HepG2 (cell line): ENCODE data around the gene COL27A1. TPM values are rescaled to one million over a fixed set of nuclear protein-coding genes. Genes with fewer than 3 reads are reported as not detected.

Experiments used
- CBX2 ChIP-seq, 2 experiments: fragments of 200-600 bp in 1 of 2; sonication (generic); formaldehyde crosslinking in 1 of 2; IDR thresholded peaks; 2 replicates each; pipeline versions ENCODE4 v1.7.0 to v1.8.1; 2018 to 2022; ENCODE audit warnings: low read depth in 2 of 2, low read length in 1 of 2, mild to moderate bottlenecking in 1 of 2, missing genetic modification reagents in 1 of 2
- CHCHD3 ChIP-seq: sonication (generic); formaldehyde crosslinking; IDR thresholded peaks from 2 replicates; pipeline ENCODE4 v1.8.0; 2022; ENCODE audit warnings: mild to moderate bottlenecking, missing genetic modification reagents, moderate library complexity
- HCFC1 ChIP-seq: fragments of 150-350 bp; IDR thresholded peaks from 2 replicates; pipeline ENCODE4 v1.6.1; 2014; ENCODE audit warnings: low read depth, low read length
- HHEX ChIP-seq: IDR thresholded peaks from 2 replicates; pipeline ENCODE4 v1.6.1; 2016; ENCODE audit warnings: control low read depth
- ISL2 ChIP-seq: sonication (generic); formaldehyde crosslinking; IDR thresholded peaks from 2 replicates; pipeline ENCODE4 v1.5.0; 2020; ENCODE audit warnings: missing genetic modification reagents
- MAFF ChIP-seq: IDR thresholded peaks from 2 replicates; pipeline ENCODE4 v1.6.1; 2011; ENCODE audit warnings: low read depth, low read length, improper control_type of control experiment
- NFKB2 ChIP-seq: sonication (generic); formaldehyde crosslinking; IDR thresholded peaks from 2 replicates; pipeline ENCODE4 v1.4.0; 2020; ENCODE audit warnings: missing genetic modification reagents, borderline replicate concordance
- RORA ChIP-seq: sonication (generic); formaldehyde crosslinking; IDR thresholded peaks from 2 replicates; pipeline ENCODE4 v1.5.0; 2020; ENCODE audit warnings: mild to moderate bottlenecking, missing genetic modification reagents, moderate library complexity
- TBX3 ChIP-seq: fragments of 450-650 bp; IDR thresholded peaks from 2 replicates; pipeline ENCODE4 v1.6.1; 2017; ENCODE audit warnings: antibody characterized with exemption, mild to moderate bottlenecking, inconsistent platforms, borderline replicate concordance
- YEATS2 ChIP-seq: sonication (generic); formaldehyde crosslinking; IDR thresholded peaks from 2 replicates; pipeline ENCODE4 v1.4.0; 2020; ENCODE audit warnings: missing genetic modification reagents, borderline replicate concordance
- ZNF44 ChIP-seq: sonication (generic); formaldehyde crosslinking; IDR thresholded peaks from 2 replicates; pipeline ENCODE4 v1.5.1; 2020; ENCODE audit warnings: mild to moderate bottlenecking, missing genetic modification reagents
- ZNF501 ChIP-seq: sonication (generic); formaldehyde crosslinking; IDR thresholded peaks from 2 replicates; pipeline ENCODE4 v1.5.1; 2020; ENCODE audit warnings: mild to moderate bottlenecking, moderate library complexity, missing genetic modification reagents
- ZNF841 ChIP-seq: sonication (generic); formaldehyde crosslinking; IDR thresholded peaks from 2 replicates; pipeline ENCODE4 v1.8.1; 2023; ENCODE audit warnings: missing genetic modification reagents, borderline replicate concordance
- polyA plus RNA-seq, 8 experiments: library from polyadenylated mRNA; depleted of rRNA in 3 of 8; stranded (reverse) in 7 of 8; unstranded in 1 of 8; fragments of >200 nt; fragmentation: Illumina TruSeq in 4 of 8; extraction: Trizol in 4 of 8; gene quantifications; 2 replicates each; pipeline versions ENCODE4 v1.2.1 to v1.2.3, GENCODE V29; 2011 to 2016; ENCODE audit warnings: low read depth in 4 of 8, missing spikeins in 1 of 8, mixed read lengths in 1 of 8; ENCODE audit not compliant: insufficient read depth in 1 of 8
- total RNA-seq, 5 experiments: library from RNA; depleted of rRNA; stranded (reverse); fragments of >200 nt; fragmentation: Illumina TruSeq; extraction: Trizol; gene quantifications; 2 replicates each; pipeline ENCODE4 v1.2.3, GENCODE V29; 2016; ENCODE audit warnings: low read depth in 1 of 5
- TF ChIP-seq, protein P1 (sequence below): sonication (generic); formaldehyde crosslinking; IDR thresholded peaks from 2 replicates; pipeline ENCODE4 v1.8.1; 2023; ENCODE audit warnings: mild to moderate bottlenecking, moderate library complexity, missing genetic modification reagents
- TF ChIP-seq, protein P2 (sequence below): sonication (generic); formaldehyde crosslinking; IDR thresholded peaks from 2 replicates; pipeline ENCODE4 v1.5.0; 2020; ENCODE audit warnings: mild to moderate bottlenecking, missing genetic modification reagents
- TF ChIP-seq, protein P3 (sequence below): sonication (generic); formaldehyde crosslinking; IDR thresholded peaks from 2 replicates; pipeline ENCODE4 v1.4.0; 2020; ENCODE audit warnings: missing genetic modification reagents
- TF ChIP-seq, protein P4 (sequence below): sonication (generic); formaldehyde crosslinking; IDR thresholded peaks from 2 replicates; pipeline ENCODE4 v1.4.0; 2020; ENCODE audit warnings: missing genetic modification reagents
- TF ChIP-seq, protein P5 (sequence below): sonication (generic); formaldehyde crosslinking; IDR thresholded peaks from 2 replicates; pipeline ENCODE4 v1.8.1; 2023; ENCODE audit warnings: mild to moderate bottlenecking, missing genetic modification reagents, borderline replicate concordance

COL27A1 gene
- total and polyA plus RNA-seq, 2 of the 13 experiments (the other 11 are each of a cell fraction or from before 2014, with no cell fraction given): 71.3 to 89.1 TPM

DNA sequence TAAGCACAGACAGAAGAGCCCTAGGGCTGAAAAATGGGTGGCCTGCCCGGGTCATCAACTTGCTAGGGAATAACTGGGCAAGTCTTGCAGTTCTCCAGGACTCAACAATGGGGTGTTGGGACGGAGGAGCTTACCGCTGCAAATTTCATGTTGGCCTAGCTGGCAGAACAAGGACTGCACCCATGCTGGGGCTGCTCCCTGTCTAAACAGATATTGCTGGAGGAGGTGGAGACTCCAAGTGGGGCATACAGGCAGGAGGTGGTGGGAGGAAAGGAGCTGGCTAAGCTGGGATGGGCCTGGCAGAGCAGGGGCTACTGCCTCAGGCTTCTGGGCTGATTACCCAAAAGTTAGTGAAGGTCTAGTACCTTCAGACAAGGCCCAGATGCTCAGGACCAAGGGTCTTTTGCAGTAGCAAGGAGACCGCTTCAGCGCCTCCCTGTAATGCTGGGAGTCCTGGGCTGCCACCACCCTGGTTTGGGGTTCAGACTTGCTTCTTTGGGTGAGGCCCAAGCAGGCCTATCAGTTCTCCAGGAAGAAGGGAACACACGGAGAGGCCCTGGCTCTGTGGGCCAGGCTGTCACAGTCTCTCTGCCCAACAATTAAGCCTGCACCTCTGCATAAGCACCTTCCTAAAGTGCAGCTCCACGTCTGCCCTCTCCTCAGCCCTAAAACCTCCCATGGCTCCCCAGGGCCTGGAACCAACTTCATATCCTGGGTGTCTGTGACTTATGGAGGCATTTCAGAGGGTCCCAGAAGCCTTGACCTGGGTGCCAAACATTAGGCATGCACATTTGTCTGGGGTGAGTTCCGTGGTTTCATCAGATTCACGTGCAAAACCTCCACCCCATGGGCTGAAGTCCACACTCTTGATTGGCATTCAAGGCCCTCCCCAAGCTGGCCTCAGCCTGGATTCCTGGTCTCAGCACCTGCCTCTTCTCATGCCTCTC, 32.0 kb upstream of the COL27A1 start (continued):
- TF ChIP-seq MAFF (no peak), CBX2 (IDR thresholded peaks at IDR 0.05; ENCODE audit: low read depth, low read length) (no peak), CBX2 (CRISPR knock-in tag; IDR thresholded peaks at IDR 0.05; ENCODE audit: low read depth) (no peak), YEATS2 (CRISPR knock-in tag) (no peak), HHEX (no peak), CHCHD3 (no peak), ZNF44 (CRISPR knock-in tag) (no peak), TBX3 (no peak), NFKB2 (no peak), ZNF501 (CRISPR knock-in tag) (no peak), RORA (CRISPR knock-in tag) (no peak), HCFC1 (no peak), ISL2 (peak; percentile 45; the same call in 1 of the 2 replicates), ZNF841 (no peak)
- TF ChIP-seq, protein P1, sequence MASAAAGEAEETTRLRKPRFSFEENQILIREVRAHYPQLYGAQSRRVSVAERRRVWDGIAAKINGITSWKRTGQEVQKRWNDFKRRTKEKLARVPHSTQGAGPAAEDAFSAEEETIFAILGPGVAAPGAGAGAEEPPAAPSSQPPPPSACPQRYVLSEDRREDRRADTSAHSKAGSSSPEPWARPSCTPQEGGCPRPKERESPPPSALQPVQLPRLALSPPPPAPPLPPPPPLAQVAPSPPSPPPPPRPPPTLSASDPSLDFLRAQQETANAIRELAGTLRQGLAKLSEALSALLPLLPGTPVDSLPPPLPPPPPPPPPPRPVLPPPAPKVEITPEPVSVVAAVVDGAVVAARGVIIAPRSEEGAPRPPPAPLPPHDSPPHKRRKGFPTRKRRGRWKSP (CRISPR knock-in tag): no peak
- TF ChIP-seq, protein P2, sequence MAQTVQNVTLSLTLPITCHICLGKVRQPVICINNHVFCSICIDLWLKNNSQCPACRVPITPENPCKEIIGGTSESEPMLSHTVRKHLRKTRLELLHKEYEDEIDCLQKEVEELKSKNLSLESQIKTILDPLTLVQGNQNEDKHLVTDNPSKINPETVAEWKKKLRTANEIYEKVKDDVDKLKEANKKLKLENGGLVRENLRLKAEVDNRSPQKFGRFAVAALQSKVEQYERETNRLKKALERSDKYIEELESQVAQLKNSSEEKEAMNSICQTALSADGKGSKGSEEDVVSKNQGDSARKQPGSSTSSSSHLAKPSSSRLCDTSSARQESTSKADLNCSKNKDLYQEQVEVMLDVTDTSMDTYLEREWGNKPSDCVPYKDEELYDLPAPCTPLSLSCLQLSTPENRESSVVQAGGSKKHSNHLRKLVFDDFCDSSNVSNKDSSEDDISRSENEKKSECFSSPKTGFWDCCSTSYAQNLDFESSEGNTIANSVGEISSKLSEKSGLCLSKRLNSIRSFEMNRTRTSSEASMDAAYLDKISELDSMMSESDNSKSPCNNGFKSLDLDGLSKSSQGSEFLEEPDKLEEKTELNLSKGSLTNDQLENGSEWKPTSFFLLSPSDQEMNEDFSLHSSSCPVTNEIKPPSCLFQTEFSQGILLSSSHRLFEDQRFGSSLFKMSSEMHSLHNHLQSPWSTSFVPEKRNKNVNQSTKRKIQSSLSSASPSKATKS: no peak
- TF ChIP-seq, protein P3, sequence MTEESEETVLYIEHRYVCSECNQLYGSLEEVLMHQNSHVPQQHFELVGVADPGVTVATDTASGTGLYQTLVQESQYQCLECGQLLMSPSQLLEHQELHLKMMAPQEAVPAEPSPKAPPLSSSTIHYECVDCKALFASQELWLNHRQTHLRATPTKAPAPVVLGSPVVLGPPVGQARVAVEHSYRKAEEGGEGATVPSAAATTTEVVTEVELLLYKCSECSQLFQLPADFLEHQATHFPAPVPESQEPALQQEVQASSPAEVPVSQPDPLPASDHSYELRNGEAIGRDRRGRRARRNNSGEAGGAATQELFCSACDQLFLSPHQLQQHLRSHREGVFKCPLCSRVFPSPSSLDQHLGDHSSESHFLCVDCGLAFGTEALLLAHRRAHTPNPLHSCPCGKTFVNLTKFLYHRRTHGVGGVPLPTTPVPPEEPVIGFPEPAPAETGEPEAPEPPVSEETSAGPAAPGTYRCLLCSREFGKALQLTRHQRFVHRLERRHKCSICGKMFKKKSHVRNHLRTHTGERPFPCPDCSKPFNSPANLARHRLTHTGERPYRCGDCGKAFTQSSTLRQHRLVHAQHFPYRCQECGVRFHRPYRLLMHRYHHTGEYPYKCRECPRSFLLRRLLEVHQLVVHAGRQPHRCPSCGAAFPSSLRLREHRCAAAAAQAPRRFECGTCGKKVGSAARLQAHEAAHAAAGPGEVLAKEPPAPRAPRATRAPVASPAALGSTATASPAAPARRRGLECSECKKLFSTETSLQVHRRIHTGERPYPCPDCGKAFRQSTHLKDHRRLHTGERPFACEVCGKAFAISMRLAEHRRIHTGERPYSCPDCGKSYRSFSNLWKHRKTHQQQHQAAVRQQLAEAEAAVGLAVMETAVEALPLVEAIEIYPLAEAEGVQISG: peak; percentile 31; the same call in 1 of the 2 replicates
- TF ChIP-seq, protein P4, sequence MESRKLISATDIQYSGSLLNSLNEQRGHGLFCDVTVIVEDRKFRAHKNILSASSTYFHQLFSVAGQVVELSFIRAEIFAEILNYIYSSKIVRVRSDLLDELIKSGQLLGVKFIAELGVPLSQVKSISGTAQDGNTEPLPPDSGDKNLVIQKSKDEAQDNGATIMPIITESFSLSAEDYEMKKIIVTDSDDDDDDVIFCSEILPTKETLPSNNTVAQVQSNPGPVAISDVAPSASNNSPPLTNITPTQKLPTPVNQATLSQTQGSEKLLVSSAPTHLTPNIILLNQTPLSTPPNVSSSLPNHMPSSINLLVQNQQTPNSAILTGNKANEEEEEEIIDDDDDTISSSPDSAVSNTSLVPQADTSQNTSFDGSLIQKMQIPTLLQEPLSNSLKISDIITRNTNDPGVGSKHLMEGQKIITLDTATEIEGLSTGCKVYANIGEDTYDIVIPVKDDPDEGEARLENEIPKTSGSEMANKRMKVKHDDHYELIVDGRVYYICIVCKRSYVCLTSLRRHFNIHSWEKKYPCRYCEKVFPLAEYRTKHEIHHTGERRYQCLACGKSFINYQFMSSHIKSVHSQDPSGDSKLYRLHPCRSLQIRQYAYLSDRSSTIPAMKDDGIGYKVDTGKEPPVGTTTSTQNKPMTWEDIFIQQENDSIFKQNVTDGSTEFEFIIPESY (CRISPR knock-in tag): no peak
- TF ChIP-seq, protein P5, sequence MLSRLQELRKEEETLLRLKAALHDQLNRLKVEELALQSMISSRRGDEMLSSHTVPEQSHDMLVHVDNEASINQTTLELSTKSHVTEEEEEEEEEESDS (CRISPR knock-in tag): no peak
